HG02943 (cell line): Measurements from ENCODE around the gene RPL36.
"Not testable (repeated sequence)": the region's sequence is repeated elsewhere in the genome, so short reads cannot be mapped to it uniquely, and the experiment has no call there.

Experiments used
- ATAC-seq: cut with Tn5 transposase; IDR thresholded peaks from one replicate; pipeline ENCODE4 v1.9.1; 2021; ENCODE audit warnings: mild to moderate bottlenecking, low read depth, moderate library complexity; ENCODE audit not compliant: unreplicated experiment

The RPL36 gene

DNA sequence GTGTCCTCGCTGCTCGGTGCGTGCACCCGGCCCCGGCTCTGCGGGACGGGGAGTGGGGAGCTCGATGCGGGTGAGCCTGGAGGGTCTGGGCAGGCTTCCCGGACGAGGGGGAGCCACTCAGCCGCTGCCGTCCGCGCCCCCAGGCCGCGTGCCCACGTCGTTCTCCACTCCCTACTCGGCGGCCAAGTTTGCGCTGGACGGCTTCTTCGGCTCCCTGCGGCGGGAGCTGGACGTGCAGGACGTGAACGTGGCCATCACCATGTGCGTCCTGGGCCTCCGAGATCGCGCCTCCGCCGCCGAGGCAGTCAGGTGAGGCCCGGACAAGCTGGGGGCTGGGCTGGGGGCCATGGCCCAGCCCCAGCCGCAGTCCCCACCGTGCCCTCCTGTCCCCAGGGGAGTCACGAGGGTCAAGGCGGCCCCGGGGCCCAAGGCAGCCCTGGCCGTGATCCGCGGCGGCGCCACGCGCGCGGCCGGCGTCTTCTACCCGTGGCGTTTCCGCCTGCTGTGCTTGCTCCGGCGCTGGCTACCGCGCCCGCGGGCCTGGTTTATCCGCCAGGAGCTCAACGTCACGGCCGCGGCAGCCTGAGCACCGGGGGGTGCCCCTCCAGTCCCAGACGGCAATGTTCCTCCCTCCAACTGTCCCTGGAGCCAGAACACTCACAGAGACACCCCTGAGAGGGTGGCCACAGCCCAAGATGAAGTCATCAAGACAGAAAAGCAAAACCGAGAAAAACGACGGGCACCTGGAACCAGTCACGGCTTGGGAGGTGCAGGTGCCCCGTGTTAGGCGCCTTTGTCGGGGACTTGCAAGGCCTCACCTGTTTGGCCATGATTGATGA, 2.5 kb upstream of the RPL36 start:
- no peak for ATAC-seq

DNA sequence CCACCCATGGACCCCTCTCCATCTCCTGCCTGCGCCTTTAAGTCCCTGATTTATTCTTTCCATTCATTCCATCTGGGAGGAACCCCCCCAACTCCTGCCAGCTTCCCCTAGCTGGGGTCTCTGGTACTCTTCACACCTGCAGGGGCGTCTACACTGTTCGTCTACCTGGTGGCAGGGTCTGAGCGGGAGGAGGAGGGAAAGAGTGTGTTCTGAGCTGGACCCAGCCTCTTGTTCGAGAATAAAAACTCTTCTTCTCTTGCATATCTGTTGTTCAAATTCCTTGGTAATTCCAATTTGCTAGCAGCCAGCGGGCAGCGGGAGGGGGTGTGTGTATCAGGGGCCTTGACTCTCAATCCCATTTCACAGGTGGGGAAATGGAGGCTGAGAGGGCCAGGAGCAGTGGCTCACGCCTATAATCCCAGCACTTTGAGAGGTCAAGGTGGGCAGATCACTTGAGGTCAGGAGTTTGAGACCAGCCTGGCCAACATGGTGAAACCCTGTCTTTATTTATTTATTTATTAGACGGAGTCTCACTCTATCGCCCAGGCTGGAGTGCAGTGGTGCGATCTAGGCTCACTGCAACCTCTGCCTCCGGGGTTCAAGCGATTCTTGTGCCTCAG, 1.7 kb upstream of the RPL36 start:
- not testable (repeated sequence) for ATAC-seq

DNA sequence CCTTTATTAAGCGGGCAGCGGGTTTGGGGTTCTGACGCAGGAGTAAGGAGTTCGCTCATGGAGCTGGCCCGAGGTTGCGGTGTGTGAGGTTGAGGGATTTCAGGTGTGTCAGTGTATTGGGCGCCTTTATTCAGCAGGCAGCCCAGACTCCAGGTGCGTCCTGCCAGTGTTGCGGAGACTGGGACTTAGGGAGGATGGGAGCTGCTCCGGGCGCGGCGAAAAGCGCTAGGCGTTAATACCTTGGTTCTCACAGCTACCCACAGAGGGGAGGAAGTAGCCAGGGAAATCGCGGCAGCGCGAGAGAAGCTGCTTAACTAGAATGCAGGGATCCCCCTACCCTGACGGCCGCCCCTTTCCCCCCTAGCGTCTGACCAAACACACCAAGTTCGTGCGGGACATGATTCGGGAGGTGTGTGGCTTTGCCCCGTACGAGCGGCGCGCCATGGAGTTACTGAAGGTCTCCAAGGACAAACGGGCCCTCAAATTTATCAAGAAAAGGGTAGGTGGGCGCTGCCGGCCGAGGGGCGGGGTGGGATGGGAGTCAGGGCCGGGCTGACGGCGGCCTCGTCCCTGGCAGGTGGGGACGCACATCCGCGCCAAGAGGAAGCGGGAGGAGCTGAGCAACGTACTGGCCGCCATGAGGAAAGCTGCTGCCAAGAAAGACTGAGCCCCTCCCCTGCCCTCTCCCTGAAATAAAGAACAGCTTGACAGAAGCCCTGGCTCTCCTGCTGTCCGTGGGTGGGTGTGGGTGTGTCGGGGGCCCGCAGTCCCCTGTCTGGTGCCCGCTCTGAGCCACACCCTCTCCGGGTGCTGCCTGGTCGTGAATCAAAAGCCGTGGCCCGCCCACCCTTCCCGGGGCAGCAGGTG, 1.1 kb downstream of the RPL36 start:
- no peak for ATAC-seq

DNA sequence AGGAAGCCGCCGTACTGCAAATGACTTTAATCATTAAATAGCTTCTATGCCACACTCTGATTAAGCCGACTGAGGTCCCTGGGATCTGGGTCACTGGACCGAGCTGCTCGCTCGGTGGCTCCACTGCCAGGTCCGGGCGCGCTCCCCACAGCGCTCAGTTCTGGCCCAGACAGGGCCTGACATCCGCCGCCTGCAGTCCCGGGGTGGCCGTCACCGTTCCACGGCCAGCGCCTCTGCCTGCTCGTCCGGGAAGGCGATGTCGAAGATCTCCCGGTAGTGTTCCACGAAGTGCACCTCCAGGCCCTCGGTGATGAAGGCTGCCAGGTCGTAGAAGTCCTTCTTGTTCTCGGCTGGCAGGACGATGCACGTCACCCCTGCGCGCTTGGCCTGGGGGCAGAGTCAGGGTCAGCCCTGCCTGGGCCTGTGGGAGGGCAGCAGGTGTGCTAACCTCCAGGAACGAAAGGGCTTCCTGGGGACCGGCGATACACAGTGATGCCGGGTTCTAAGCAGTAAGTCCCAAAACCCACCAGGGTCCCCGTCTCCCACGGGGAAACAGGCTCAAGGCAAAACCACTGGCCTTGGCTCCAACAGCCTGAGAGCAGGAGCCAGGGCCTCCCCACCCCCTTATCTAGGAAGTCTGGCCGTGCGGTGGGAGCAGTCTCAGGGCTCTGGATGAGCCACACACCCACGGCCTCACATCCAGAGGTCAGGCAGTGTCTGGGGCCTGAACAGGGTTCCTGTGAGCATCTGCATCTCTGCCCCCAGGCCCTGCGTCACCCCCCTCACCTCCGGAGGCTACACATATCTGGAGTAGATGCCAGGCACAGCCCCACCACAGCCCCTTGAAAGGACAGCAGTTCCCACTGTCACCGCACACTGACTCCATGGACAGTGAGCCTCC, 2.0 kb downstream of the RPL36 start:
- no peak for ATAC-seq

DNA sequence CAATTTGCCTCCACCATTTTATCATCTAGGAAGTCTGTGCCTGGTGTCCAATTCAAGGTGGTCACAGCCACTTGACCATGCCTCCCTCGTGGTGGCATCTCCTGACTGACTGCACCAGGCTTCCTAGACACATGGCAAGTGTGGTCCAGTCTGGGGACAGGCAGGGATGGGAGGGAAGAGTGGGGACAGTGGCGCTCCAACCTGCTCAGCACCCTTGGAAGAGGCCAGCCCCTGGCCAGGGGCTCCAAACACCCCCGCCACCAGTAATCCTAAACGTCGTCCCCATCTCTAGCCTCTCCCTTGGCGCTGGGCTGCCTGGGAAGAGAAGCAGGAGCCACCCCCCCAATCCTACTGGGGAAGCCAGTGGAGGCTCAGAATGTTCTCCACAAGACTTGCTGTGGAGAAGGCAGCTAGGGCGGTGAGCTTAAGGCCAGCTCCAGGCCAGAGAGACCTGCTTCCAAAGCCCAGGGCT, 2.7 kb downstream of the RPL36 start:
- ATAC-seq: no peak

DNA sequence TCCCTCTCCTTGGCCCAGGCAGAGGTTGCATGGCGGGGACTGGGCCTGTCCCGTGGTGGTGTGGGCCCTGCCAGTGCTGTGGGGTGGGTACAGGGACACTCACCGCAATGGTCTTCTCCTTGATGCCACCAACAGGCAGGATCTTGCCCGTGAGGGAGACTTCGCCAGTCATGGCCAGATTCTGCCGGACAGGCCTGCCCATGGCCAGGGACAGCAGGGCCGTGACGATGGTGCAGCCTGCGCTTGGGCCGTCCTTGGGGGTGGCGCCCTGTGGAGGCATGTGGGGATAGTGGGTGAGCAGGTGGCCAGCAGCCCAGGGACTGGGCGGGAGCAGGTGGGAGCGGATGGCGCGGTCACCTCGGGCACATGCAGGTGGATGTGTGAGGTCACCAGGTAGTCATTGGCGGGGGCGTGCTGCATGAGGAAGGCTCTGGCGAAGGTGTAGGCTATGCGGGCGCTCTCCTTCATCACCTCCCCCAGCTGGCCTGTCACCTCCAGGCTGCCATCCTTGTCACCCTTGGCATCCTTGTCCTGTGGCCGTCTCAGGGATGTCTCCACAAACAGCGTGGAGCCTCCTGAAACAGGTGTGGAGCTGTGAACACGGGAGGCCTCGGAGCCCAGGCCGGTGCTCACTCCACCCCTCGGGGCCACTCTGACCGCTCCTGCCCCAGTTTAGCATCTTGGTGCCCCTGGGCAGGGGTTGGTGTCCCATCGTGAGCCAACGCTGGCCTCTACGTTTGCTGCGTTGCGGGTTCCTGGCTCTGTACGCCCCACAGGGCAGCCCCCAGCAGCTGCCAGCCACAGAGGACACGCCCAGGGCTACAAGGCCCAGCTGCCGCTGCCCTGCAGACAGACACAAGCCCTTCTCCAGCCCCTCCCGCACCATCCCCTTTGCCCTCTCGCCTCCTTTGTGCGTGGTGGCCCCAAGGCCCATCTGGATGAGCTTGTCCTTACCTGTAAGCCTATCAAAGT, 3.4 kb downstream of the RPL36 start:
- ATAC-seq: no peak

DNA sequence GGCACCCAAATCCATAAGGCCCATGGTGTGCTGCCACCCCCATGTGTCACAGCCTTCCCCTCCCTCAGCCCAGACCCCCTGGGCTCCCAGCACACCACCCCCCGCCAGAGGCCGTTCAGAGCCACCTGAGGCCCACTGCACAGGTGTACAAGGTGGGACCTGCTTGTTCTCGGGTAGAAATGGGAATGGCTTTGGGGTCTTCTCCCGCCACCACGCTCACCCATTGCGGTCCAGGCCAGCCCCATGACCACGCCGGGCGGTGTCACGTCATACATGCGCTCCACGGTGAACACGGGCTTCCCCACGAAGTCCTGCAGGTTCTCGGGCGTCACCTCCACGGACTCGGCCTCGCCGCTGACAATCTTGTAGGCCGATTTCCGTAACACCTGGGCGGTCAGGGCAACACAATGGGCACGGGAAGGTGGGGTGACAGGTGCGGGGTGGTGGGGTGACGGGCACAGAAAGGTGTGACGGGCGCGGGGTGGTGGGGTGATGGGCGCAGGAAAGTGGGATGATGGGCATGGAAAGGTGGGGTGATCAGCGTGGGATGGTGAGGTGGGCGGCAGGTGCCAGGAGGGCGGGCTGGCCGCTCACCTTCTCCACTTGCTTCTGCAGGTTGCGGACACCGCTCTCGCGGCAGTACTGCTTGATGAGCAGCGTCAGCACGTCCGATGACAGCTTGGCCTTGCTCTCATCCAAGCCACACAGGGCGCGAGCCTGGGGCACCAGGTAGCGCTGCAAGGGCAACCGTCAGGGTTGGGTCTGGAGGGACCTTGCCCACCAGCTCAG, 4.3 kb downstream of the RPL36 start:
- ATAC-seq: no peak

DNA sequence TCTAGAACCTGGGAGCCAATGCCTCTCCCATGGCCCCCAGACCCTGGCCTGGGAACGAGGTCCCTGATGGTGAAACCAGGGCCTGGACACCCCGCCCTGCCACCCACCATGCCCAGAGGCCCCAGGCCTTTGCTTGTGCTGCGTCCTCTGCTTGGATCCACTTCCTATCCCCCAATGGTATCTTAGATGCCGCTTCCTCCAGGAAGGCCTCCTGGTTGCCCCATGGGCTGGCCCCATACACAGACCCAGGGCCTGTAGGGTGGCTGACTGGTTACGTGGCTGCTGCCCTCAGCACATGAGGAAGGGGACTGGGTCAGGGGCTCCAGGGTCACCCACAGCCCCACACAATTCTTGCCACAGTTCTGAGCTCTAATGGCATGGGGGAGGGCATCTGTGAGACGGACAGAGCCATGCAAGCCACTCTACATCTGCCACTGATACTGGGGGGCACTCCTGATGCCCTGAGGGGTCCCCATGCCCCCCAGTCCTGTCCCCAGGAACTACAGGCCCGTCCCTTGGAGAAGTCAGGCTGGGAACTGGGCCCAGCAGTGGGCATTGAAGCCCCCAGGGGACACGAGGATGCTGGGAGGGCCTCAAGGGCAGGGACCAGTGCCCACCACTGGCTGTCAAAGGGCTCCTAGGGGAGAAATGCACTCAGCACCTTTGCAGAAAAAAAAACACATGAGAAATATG, 5.0 kb downstream of the RPL36 start:
- no peak for ATAC-seq

DNA sequence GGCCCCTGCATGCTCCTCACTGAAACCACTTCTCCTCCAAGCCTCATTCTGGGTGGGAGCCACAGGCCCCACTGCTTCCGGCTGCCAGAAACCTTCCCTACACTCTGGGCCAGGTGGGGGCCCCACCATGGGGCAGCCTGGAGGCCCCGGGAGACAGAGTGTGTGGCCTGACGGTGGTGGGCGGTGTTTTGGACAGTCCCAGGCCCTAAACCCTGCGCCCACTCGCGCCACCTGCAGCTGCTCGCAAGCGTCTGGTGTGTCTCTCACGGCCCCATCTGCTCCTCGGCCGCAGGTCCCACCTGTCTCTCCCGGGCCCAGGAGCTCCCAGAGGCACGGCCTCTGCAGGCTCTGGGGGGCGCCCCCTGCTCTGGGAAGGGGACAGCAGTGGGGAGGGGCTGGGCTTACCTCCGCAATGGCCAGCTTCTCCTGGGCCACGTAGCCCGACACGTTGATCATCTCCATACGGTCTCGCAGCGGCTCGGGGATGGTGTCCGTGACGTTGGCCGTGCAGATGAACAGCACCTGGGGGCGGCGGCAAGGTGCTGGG, 5.6 kb downstream of the RPL36 start:
- ATAC-seq: no peak

DNA sequence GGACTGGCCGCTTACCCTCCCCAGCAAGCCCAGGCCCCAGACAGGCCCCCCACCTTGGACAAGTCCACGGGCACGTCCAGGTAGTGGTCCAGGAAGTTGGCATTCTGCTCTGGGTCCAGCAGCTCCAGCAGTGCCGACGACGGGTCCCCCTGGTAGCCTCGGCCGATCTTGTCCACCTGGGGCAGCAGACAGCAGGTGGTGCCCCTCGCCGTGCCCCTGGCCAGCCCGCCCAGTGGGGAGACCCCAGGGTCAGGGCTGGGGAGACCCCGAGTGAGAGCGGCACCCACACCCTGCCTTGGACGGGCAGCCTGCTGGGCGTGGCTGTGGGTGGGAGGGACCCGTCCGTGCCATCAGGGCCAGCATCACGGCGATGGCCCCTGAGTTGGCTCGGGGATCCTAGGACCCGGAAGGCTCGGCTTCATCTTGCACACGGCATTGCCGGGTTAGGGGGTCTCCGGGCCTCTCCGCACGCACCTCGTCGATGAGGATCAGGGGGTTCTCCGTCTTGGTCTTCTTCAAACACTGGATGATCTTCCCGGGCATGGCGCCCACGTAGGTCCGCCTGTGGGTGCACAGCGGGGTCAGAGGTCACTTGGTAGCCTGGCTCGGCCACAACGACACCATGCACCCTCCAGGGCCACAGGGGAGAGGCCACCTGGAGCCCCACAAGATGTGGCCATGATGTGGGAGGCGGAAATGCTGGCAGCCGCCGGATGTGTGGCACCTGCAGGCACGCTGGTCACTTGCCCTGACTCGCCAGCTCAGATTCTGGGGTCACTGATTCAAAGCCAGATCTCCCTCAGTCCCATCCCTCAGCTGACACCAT, 6.3 kb downstream of the RPL36 start:
- ATAC-seq: no peak

DNA sequence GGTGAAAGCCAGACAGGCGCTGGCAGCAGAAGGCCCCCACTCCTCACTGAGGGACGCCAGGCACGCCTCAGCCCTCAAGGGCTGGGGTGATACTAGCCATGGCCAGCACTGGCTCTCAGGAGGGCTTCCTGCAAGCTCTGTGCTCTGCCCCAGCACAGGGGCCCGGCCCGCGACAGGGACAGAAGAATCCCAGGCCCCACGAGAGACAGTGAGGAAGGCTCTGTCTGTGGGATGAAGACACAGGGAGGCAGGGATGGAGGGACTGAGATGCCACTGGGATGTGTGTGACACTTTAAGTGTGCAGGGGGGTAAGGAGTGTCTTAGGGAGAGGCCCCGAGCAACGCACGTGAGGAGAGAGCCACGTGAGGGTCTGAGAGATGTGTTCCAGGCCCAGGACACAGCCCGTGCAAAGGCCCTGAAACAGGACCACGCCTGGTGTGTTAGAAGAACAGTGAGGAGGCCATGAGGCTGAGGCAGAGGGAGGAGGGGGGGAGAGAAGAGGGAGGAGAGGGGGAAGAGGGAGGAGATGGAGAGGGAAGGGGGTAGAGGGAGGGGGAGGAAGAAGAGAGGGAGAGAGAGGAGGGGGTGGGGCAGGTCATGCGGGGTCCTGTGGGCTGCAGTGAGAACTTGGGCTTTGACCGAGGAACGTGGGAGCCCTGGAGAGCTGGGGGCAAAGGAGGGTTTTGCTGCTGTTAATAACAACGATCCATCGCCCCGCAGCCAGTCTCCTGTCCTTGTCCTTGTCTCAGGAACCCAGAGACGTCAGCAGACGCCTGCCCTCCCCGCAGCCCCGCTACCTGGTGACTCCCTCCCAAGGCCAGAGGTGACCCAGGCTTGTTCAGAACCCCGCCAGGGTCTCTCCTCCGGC, 7.2 kb downstream of the RPL36 start:
- ATAC-seq: no peak

DNA sequence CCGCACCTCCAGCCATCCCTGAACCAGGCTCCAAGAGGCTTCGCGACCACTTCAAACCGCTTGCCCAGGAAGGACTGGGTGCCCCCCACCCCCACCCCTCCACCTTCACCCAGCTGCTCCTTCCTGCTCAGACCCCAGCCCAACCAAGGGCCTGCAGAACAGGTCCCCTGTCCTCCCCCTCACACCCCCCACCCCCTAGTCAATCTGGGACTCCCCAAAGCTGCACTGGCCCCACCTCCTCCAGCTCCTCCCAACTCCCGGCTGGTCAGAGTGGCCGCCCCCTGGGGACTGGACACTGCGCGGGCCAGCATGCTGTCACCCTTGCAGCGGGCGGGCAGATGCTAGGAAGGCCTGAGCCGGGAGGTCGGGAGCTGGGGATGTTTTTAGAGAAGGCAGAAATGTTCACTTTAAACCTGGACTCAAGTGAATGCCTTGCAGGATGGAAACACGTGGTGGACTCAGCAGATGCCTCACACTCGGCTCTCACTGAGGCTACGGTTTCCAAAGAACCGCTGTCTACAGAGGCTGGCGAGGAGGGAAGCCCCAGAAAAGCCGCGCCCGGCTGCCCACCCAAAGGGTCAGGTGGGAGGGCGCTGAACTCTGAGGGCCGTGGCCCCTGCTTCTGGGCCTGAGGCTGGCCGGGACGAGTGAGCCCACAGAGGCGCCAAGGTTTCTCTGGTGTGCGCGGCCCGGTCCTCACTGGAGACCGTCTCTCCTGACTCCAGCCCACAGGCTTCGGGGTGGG, 8.0 kb downstream of the RPL36 start:
- no peak for ATAC-seq

DNA sequence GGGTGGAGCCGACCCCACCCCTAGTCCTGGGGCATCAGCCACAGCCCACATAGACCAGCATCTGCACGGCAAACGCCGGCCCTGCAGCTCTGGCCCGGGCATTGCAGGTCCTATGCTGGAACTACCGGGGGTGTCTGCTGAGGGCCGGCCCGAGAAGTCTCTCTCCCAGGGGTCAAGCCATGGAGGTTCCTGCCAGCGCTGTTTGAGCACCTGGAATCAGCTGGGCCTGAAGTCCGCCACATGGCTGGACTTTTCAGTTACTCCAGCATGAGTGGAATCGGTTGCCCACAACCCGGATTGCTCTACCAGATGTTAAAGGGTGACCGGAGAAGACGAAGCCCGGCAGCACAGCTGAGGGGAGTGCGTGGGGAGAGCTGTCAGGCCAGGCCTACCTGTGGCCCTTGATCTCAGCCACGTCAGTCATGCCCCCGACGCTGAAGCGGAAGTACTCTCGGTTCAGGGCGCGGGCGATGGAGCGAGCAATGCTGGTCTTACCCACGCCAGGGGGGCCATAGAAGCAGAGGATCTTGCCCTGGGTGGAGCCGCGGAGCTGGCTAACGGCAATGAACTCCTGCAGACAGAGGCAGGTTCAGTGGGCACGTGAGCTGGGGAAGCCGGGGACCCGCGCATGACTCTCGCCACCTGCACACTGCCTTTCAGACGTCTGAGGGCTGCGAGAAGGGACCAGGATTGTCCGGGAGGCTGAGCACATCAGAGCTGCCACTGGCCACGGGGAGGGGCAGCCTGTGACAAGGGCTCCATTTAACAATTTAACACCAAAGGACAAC, 8.7 kb downstream of the RPL36 start:
- no peak for ATAC-seq

DNA sequence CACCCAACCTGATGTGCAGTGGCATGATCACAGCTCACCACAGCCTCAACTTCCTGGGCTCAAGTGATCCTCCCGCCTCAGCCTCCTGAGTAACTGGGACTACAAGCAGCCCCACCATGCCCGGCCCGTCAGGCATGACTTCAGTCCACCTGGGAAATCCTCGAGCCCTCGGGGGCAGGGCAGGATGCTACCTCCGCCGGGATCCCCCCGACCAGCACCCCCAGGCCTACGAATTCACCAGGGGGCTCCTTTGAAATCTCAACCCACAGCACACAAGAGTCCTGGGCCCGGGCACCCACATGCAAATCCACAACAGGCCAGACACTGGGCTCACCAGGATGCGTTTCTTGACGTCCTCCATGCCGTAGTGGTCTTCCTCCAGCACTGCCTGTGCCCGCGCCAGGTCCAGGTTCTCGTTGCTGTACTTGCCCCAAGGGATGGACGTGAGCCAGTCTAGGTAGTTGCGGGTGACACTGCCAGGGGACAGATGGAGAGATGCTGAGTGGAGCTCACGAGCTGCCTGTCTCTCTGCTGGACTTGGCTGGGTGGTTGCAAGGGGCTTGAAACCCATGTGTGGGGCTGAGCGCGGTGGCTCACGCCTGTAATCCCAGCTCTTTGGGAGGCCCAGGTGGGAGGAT, 10.5 kb downstream of the RPL36 start:
- ATAC-seq: no peak
